Upper lobe of left lung (tissue), 6 donors: ENCODE data around the gene HPS1. TPM values are rescaled to one million over a fixed set of nuclear protein-coding genes. Genes with fewer than 3 reads are reported as not detected.

Experiments used
- ATAC-seq, 2 donors: fragments of 200-7000 bp; cut with Tn5 transposase; one replicate each; pipeline ENCODE4 v1.9.1; 2022; ENCODE audit warnings: mild to moderate bottlenecking in 2 of 2, moderate library complexity in 2 of 2; ENCODE audit not compliant: low FRiP score in 2 of 2
- DNase-seq, 2 donors: peaks; one replicate each; pipeline ENCODE4 v3.0.0-alpha.2; 2019 to 2020
- H3K27ac ChIP-seq, 4 donors: fragments of 200-600 bp; sonication (generic); one replicate each; pipeline ENCODE4 v1.5.1; 2016 to 2019
- H3K27me3 ChIP-seq, 4 donors: fragments of 200-600 bp; sonication (generic); one replicate each; pipeline ENCODE4 v1.5.1; 2017 to 2019
- H3K36me3 ChIP-seq, 4 donors: fragments of 200-600 bp; sonication (generic); one replicate each; pipeline ENCODE4 v1.5.1; 2016 to 2019
- H3K4me1 ChIP-seq, 4 donors: fragments of 200-600 bp; sonication (generic); one replicate each; pipeline ENCODE4 v1.5.1; 2018 to 2019
- H3K4me3 ChIP-seq, 4 donors: fragments of 200-600 bp; sonication (generic); one replicate each; pipeline ENCODE4 v1.5.1; 2017 to 2019; ENCODE audit warnings: mild to moderate bottlenecking in 2 of 4, moderate library complexity in 1 of 4
- H3K9me3 ChIP-seq, 4 donors: fragments of 200-600 bp; sonication (generic); one replicate each; pipeline ENCODE4 v1.5.1; 2018 to 2019
- CTCF ChIP-seq, 6 experiments: fragments of 450-650 bp in 4 of 6; fragments of 200-600 bp in 2 of 6; sonication (generic) in 2 of 6; IDR thresholded peaks; one replicate each; pipeline ENCODE4 v1.5.1; 2016 to 2019; ENCODE audit warnings: antibody characterized with exemption in 6 of 6
- EP300 ChIP-seq, 4 donors: sonication (generic); formaldehyde crosslinking; IDR thresholded peaks; one replicate each; pipeline ENCODE4 v1.5.1; 2017; ENCODE audit warnings: antibody characterized with exemption in 4 of 4, control low read depth in 2 of 4
- POLR2A ChIP-seq, 4 donors: fragments of 450-650 bp; IDR thresholded peaks; one replicate each; pipeline ENCODE4 v1.5.1; 2016 to 2017; ENCODE audit warnings: antibody characterized with exemption in 4 of 4, mild to moderate bottlenecking in 2 of 4
- POLR2AphosphoS5 ChIP-seq, 2 donors: sonication (generic); formaldehyde crosslinking; IDR thresholded peaks; one replicate each; pipeline ENCODE4 v1.5.1; 2017; ENCODE audit warnings: antibody characterized with exemption in 2 of 2
- WGBS, 2 donors: methylation state at CpG; one replicate each; pipeline ENCODE4 v1.1.5; 2017 to 2018; 5-methylcytosine and 5-hydroxymethylcytosine counted together
- small RNA-seq, 4 donors: library from RNA; depleted of rRNA; stranded (forward); fragments of <200 nt; gene quantifications; one replicate each; pipeline ENCODE3, GENCODE V24; 2016
- total RNA-seq, 6 donors: library from RNA; depleted of rRNA in 4 of 6; stranded (reverse); fragments of >200 nt in 4 of 6; gene quantifications; one replicate each; pipeline versions ENCODE4 v1.1.0 to v1.2.1, GENCODE V29; 2016 to 2021
- donor health status: DM: no; HTN: no; CAD: no; lungs with moderate emphysema.
- donor health status: DM: no; HTN: yes; CAD: no; lungs with severe emphysema.

The HPS1 gene
- total RNA-seq, 6 donors from 2014 or later, result 45.8 to 103 (median 87.0) TPM

GRCh38 chr10:98370831-98371820 is 75.6 kb downstream of the HPS1 start:
- no peak for ATAC-seq
- peaks cover 0 to 6% (median 1%) of the 10 kb centered on the region in 4 donors for H3K4me1 ChIP-seq

GRCh38 chr10:98369801-98370200 is 76.9 kb downstream of the HPS1 start:
- Histone ChIP-seq H3K4me3 (no peak overlapping the region), H3K27ac (no peak overlapping the region), H3K36me3 (no peaks in the 10 kb centered on the region), H3K27me3 (no peaks in the 10 kb centered on the region), H3K4me1 (peaks cover 0 to 6% (median 1%) of the 10 kb centered on the region in 4 donors), H3K9me3 (no peaks in the 10 kb centered on the region)
- TF ChIP-seq CTCF (IDR thresholded peaks at IDR 0.05) (no peak), POLR2AphosphoS5 (IDR thresholded peaks at IDR 0.05) (no peak), EP300 (IDR thresholded peaks at IDR 0.05) (no peak), POLR2A (IDR thresholded peaks at IDR 0.05) (no peak)
- 79 to 81% methylated on average over 7 of the region's 7 CpGs for WGBS, 2 donors
- ATAC-seq (no peak), DNase-seq (no peak)

More at GRCh38 chr10:98370831-98371820, 75.6 kb downstream of the HPS1 start:
- TF ChIP-seq POLR2A (IDR thresholded peaks at IDR 0.05) (no peak), CTCF (IDR thresholded peaks at IDR 0.05) (no peak), EP300 (IDR thresholded peaks at IDR 0.05) (no peak), POLR2AphosphoS5 (IDR thresholded peaks at IDR 0.05) (no peak)
- peak in 1 of 2 donors; percentile 37 for DNase-seq
- Histone ChIP-seq H3K27me3 (no peaks in the 10 kb centered on the region), H3K36me3 (no peaks in the 10 kb centered on the region), H3K4me3 (no peak overlapping the region), H3K27ac (no peak overlapping the region), H3K9me3 (no peaks in the 10 kb centered on the region)
- WGBS, 2 donors, result 62 to 67% methylated on average over 14 of the region's 14 CpGs

- no peak overlapping the region for H3K4me3 ChIP-seq
- TF ChIP-seq CTCF (IDR thresholded peaks at IDR 0.05) (no peak), POLR2A (IDR thresholded peaks at IDR 0.05) (no peak)
- H3K4me1 ChIP-seq, result peaks cover 0 to 6% (median 1%) of the 10 kb centered on the region in 4 donors
- H3K27me3 ChIP-seq, result no peaks in the 10 kb centered on the region
- DNase-seq (no peak), ATAC-seq (no peak)
- 93 to 96% methylated on average over 2 of the region's 2 CpGs for WGBS, 2 donors
- H3K36me3 ChIP-seq, result no peaks in the 10 kb centered on the region
- H3K9me3 ChIP-seq, result no peaks in the 10 kb centered on the region
- H3K27ac ChIP-seq, result no peak overlapping the region
These were observed 78.1 kb downstream of the HPS1 start for GRCh38 chr10:98368644-98369043.

GRCh38 chr10:98367604-98368451 is 78.9 kb downstream of the HPS1 start:
- 90 to 94% methylated on average over 19 of the region's 19 CpGs for WGBS, 2 donors
- DNase-seq (peak in 1 of 2 donors; percentile 46), ATAC-seq (no peak)
- no peaks in the 10 kb centered on the region for H3K27me3 ChIP-seq
- H3K9me3 ChIP-seq, result no peaks in the 10 kb centered on the region
- peaks cover 0 to 6% (median 1%) of the 10 kb centered on the region in 4 donors for H3K4me1 ChIP-seq
- H3K36me3 ChIP-seq, result no peaks in the 10 kb centered on the region
- no peak overlapping the region for H3K27ac ChIP-seq
- H3K4me3 ChIP-seq, result no peak overlapping the region
- TF ChIP-seq POLR2AphosphoS5 (IDR thresholded peaks at IDR 0.05), result no peak
- no peak for TF ChIP-seq EP300 (IDR thresholded peaks at IDR 0.05)

Small RNAs within 50 kb of the gene (small RNA-seq; reads per million reads assigned to genes)
- 0.20 to 0.55 (median 0.27) reads per million in 4 donors for gene MIR4685

Other genes starting within 250 kb of the HPS1 start
- 1 to 10 TPM; 3.9 to 6.8 (median 5.2) TPM for gene LOXL4, start 178.7 kb downstream of the HPS1 start, total RNA-seq
- gene PYROXD2, start 31.8 kb downstream of the HPS1 start, total RNA-seq, result 10 to 100 TPM in 3 of 6 donors, 1 to 10 TPM in 3; 6.5 to 29.3 (median 9.3) TPM